ENCODE data around the gene KDM5B.

DNA sequence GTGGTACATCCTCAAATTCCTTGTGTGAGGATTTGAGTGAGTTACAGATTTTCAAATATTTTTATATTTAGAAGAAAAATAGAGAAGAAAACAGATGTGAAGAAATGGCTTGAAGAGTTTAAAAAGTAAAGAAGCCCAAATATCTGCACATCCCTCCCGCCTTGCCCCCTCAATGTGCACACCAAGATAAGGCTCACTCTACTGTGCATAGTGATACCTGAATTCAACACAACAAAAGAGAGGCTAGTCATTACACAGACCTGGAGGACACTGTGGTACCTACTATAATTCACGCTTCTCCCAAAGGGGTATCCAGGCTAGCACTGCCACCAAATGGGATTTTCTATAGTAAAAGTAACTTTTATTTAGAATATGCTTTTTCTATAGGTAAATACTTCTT, 53.9 kb downstream of the KDM5B start:
- TF ChIP-seq, protein P1, sequence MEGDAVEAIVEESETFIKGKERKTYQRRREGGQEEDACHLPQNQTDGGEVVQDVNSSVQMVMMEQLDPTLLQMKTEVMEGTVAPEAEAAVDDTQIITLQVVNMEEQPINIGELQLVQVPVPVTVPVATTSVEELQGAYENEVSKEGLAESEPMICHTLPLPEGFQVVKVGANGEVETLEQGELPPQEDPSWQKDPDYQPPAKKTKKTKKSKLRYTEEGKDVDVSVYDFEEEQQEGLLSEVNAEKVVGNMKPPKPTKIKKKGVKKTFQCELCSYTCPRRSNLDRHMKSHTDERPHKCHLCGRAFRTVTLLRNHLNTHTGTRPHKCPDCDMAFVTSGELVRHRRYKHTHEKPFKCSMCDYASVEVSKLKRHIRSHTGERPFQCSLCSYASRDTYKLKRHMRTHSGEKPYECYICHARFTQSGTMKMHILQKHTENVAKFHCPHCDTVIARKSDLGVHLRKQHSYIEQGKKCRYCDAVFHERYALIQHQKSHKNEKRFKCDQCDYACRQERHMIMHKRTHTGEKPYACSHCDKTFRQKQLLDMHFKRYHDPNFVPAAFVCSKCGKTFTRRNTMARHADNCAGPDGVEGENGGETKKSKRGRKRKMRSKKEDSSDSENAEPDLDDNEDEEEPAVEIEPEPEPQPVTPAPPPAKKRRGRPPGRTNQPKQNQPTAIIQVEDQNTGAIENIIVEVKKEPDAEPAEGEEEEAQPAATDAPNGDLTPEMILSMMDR (conservative IDR thresholded peaks at IDR 0.05; ENCODE audit: low read length): no peak
- TF ChIP-seq EZH2phosphoT487 (IDR thresholded peaks at IDR 0.05; ENCODE audit: borderline replicate concordance, low read depth, low read length): no peak
